GM18907 (cell line): ENCODE measurements around the gene SLC22A15.
A peak's percentile ranks its signal among the peaks of the same experiment; 100 is the strongest.
"Not testable (repeated sequence)": the region's sequence is repeated elsewhere in the genome, so short reads cannot be mapped to it uniquely, and the experiment has no call there.

Source experiments
- ATAC-seq: cut with Tn5 transposase; IDR thresholded peaks from one replicate; pipeline ENCODE4 v1.9.1; 2021; ENCODE audit warnings: mild to moderate bottlenecking, moderate library complexity; ENCODE audit not compliant: unreplicated experiment

The SLC22A15 gene

DNA sequence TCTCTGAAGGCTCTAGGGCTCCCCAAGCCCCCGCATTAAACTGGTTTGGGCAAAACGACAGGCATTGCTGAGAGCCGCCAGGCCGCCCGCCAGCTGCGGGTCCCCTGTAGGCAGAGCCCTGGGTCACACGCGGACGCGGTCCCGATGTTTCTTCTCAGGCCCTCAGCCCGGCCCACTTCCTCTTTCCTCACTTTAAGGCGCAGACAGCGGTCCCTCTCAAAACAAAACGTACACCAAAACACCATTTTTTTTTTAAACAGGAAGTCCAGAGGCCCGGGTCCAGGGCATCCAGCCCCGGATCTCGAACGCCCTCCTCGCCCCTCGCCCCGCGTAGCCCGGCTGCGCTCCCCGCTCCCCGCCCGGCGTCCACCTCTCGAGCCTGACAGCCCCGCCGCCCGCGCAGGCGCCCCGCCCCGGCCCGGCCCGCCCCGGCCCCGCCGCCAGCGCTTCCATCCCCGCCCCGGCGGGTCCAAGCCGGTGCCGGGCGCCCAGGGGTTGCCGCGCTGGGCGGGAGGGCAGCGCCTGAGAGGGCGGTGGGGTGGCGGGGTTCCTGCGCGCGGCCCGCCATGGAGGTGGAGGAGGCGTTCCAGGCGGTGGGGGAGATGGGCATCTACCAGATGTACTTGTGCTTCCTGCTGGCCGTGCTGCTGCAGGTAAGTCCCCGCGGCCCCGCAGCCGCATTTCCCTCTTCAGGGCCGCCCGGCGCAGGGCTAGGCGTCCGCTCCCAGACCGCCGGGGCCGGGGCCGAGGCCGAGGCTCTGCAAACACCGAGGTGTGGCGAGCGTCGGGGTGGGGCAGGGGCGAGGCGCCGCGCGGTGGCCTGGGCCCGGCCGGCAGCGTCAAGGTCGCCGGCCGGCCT is at the start of gene SLC22A15:
Gene SLC22A15 (plus strand): TSS at position 452 of the 859 bp plus-strand sequence. CDS start 115 bp downstream, at position 567.
- peak; percentile 90 for ATAC-seq

DNA sequence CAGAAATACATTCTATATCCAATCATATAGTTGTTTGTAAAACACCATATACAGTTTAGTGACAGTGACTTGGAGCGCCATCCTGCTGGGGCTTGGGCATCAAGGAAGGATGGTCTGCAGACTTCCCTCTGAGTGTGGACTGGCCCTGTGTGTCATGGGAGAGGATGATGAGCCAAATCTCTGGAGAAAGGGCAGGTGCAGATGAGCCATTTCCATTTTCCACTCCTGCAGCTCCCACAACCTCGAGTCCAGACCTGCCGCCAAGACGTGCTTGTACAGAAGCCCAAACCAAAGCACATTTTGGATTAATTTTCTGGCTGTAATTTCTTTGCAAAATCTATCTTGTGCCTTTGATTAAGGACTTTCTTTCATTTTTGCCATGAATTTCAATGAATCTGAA is 48.3 kb upstream of the SLC22A15 start:
- ATAC-seq = no peak

DNA sequence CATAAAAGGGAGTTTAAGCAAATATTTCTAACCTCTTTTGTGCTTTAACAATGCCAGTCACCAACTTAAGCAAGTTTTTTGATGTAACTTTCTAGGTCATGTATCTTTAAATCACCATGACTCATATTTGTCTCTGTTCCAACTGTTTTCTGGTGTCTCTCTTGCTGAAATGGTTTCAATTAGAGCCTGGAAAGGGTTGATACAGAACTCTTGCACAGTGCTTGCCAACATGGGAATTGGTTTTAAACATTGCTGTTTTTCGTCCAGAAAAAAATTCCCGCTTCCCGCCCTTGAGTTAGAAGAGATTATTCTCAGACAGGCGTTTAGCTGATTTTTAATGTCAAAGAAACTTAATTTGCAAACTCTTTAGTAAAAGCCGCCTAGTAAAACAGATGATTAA is 46.4 kb upstream of the SLC22A15 start:
- no peak for ATAC-seq

DNA sequence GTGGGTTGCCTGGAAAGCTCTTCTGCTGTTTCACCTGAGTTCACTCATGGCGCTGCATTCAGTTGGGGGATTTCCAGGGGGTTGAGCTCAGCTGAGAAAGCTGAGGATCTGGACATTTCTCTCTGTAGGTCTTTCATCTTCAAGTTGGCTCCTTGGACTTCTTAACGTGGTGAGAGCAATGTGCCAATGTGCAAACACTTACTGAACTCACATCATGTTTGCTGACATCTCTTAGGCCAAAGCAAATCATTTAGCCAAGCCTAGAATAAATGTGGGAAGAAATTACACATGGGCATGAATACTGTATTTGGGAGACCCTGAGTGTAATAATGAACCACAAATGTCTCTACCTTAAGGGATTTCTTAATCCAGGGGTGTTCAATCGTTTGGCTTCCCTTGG is 42.7 kb upstream of the SLC22A15 start:
- no peak for ATAC-seq

DNA sequence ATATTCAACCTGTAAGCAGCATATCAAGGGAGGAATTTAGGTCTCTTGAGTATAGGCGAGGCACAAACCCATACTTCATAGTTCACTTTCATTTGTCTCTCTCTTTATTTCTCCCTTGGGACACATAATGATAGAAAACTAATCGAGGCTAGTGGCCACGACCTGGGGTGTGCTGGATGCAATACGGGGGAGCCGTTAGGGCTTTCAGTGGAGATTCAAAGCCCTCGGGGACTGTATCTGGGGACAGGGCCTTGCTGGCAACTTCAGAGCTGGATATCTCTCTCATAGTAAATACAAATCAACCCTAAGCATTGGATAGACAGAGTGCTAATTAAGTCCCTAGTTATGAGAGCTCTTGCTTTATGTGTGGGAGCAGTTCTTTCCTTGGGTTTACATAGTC is 36.9 kb upstream of the SLC22A15 start:
- ATAC-seq = no peak

DNA sequence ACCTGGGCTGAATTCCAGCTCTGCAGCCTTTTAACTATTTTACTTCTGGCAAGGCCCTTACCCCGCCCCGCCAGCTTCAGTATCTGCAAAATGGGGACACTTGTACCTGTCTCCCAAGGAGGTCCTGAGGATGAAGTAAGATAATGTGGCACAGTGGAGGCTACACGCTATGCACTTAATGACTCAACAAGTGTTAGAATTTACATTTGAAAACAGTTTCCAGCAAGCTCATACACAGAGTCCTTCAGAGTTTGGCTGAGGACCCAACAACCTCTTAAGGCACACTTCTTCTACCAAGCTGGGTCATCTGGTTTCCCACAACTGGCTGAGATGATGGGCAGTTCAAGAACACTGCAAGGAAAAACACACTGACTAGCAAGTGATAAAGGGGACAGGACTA is 30.2 kb upstream of the SLC22A15 start:
- ATAC-seq = no peak

DNA sequence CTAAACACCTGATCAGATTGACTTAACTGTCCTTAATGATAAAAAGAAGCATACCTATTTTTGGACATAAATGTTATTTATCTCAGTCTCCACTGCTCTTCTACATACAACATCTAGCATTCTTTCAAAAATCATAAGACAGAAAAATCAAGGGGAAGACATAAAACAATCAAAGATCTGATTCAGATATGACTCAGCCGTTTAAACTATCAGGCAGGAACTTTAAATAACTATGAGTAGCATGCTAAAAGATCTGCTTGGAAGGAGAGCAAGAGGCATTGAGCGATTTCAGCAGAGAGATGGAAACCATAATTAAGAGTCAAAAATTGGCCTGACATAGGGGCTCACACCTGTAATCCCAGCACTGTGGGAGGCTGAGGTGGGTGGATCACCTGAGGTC is 27.2 kb upstream of the SLC22A15 start:
- no peak for ATAC-seq

DNA sequence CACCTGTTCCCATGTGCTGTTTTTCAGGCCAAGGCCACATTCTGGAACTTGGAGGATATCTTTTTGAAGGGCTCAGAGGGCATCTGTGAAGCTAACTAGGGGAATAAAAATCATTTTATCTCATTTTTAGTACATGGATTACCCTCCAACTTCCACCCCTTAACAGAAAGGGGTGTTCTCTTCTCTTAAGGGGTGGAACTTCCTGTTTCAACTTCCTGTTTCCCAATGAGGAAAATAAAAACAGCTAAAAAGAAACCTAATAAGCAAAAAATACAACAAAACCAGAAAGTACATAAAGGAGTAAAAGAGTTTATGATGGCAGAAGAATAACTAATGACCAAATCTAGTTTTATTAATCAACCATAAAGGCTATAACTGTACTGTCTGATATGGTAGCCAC is 24.8 kb upstream of the SLC22A15 start:
- no peak for ATAC-seq

DNA sequence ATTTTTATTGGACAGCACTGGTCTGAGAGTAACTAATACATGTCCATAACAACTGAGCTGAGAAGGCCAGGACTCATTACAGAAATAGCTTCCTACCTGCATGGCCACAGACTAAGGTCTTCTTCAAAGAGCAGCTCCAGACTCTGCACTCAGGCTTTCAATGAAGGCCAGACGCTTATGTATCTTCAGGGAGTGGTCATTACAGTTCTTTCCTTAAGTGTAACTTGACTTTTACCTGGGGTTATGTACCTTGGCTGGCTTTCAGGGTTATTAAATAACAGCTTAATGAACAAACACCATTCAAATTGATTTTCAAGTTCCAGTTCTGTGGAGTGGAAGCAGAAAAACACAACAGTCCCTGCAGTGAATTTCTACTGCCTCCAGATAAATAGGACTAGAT is 23.8 kb upstream of the SLC22A15 start:
- ATAC-seq = no peak

DNA sequence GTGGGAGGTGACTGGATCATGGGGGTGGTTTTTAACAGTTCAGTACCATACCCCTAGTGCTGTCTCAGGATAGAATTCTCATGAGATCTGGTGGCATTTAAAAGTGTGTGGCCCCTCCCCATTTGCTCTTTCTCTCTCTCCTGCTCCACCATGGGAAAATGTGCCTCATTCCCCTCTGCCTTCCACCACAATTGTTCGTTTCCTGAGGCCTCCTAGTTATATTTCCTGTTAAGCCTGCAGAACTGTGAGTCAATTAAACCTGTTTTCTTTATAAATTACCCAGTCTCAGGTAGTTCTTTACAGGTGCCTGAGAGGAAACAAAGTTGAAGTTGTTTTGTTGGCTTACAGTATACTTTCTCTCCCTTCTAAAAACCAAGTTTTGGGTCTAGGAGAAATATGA is 23.1 kb upstream of the SLC22A15 start:
- ATAC-seq = no peak

DNA sequence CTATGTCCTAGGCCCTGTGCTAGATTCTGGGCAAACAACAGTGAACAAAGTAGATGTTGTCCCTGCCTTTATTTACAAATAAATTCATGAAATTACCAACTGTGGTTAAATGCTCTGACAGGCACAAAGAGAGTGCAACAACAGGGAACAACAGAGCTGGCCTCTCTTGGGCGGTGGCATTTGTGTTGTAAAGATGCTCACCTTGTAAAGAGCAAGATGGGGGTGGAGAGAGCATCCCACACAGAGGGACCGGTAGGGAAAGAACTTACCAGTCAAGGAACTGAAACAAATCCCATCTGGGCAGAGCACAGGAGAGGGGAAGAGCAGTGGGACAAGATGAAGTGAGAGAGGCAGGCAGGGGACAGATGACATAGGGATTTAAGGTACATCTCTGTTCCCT is 21.6 kb upstream of the SLC22A15 start:
- ATAC-seq = no peak

DNA sequence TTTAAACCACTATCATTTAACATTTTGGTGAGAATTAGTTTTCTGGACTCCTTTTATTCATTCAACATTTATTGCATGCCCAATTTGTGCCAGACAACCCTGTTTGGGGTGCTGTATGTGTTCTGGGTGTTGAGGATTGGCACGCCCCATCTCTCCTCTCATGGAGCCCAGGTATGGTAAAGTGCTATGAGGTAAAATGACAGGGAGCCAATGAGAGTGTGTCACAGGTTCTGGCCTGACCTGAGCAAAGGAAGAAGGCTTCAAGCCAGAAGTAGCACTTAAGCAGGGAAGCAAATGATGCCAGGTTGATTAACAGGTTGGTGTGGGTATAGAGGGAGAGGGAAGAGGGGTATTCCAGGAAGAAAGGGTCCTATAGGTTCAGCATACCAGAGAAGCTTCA is 21.1 kb upstream of the SLC22A15 start:
- ATAC-seq = no peak

DNA sequence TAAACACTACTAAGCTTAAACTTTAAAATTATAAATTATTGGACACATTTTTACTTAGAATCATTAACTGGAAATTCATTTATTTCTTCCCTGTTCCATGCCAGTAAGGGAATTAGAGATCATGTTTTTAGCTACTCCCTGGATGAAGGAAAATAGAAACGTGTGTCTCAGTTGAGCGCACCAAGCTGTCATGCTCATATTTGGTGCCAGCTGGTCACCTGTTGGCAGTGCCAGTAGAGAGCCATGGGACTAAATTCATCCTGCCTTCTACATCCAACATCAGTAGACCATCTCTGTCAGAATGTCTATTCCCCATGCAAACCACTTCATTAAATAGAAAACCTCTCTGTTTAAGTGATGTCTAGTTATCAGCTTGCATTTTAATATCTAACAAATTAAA is 17.4 kb upstream of the SLC22A15 start:
- ATAC-seq = no peak

DNA sequence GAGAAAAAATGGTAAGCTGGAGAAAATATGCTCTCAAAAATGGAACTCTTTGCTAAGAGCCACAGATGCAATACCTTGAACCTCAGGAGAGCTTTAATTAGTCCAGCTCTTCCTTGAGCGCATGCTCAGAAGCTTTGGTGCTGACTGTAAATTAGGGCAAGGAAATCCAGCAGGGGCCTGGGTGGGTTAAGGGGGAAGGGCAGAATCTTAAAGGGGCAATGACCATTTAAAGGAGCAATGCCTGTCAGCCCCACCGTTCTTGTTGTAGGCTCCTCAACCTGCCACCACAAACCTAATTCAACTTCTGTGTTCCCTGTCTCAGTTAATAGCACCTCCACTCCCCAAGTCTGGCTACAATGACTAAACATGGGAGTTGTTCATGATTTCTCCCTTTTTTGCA is 6.8 kb upstream of the SLC22A15 start:
- no peak for ATAC-seq

DNA sequence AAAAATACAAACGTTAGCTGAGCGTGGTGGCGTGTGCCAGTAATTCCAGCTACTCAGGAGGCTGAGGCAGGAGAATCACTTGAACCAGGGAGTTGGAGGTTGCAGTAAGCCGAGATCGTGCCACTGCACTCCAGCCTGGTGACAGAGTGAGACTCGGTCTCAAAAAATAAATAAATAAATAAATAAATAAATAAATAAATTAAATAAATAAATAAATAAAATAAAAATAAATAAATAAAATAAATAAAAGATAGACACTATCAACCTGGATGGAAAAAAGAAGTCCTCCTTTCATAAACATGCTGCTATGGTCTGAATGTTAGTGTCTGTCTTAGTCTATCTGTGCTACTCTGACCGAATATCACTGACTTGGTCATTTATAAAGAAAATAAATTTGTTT is 4.5 kb upstream of the SLC22A15 start:
- not testable (repeated sequence) for ATAC-seq

DNA sequence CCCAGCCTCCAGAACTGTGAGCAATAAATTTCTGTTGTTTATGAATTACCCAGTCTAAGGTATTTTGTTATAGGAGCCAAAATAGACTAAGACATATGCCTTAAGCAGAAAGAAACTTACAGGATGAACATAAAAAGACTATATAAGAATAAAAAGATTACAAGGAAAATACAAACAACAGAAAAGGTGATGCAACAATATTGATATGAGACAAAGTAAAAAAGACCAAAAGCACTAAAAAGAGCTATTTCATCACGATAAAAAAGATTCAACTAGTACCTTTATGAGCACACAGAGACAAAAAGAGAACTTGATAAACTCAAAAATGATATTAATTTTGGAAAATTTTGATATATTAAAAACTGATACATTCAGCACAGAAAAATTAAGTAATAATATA is 3.2 kb upstream of the SLC22A15 start:
- no peak for ATAC-seq

DNA sequence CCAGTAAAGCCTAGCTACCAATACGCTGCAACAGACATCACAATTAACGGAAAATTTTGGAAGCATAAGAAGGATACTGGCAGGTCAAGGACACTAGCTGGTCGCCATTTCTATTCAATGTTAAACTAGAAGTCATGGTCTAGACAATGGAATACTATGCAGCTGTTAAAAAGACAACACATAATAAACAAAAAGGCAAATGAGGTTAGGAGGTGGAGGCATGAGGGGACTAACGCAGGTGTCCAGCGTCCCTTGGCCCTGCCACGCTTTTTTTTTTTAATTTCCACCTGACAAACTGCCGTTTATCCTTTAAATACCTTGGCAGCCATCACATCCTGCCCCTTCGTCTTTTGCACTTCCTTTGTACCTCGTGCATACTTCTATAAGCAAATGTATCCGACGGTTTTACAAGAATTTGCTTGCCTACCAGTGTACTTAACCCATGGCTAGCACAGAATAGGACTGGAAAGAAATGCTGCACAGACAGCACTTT is 698 bp upstream of the SLC22A15 start:
- no peak for ATAC-seq

DNA sequence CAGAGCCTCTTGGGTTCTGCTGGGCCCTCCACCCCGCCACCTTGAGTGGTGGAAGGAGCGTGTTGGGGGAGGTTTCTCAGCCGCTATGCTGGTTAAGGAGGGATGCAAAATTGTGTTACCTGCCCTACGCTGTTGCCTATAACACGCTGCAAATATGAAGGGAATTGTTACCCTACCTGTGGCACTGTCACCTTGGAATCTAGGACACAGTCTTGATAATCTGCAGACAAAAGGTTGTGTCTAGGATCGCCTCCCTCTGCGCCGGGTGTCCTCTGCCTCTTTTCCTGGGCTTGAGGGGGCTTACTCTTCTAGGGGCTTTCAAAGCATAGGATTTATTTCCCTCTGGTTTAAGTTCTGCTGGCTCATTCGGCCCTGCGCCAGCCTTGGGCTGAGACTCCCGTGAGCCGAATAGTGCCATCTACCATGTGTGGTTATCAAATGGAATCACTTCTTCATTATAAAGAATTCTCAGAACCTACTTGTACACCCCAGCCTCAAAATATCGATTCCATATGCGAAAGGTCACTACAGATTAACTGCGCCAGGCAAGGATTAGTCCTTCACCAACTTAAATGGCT is 697 bp downstream of the SLC22A15 start:
- peak; percentile 27 for ATAC-seq

DNA sequence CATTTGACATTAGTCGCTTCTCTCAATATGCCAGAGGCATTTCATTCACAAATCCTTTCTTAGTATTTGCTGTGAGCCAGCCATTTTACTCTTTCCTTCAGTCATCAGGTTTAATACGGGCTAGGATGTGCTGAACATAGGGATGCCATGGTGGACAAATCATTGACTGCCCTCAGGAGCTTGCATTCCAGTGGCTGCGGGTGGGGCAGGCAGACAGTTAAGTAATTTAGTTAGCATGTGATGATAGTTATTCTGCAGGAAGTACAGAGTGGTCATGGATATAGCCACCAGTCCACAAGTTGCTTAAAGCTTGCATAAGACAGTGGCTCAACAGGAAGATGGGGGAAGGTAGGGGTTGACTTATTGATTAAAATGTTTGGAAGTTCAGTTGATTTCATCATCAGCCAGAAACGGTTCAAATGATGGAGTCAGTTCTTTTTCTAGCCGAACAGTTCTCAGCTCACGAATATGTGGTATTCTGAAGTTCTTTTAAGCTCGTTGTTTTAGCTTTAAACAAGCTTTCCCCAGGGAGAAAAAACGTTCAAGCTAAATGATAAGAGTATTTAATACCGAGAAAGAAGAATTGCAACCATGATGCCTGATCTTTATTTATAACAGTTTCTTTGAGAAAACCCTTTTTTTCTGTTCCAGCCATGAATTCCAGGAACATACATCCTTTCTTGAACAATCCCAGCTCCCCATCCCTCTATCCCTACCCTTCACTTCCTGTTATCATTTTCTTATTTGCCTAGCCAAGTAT is 1.4 kb downstream of the SLC22A15 start:
- ATAC-seq = no peak

DNA sequence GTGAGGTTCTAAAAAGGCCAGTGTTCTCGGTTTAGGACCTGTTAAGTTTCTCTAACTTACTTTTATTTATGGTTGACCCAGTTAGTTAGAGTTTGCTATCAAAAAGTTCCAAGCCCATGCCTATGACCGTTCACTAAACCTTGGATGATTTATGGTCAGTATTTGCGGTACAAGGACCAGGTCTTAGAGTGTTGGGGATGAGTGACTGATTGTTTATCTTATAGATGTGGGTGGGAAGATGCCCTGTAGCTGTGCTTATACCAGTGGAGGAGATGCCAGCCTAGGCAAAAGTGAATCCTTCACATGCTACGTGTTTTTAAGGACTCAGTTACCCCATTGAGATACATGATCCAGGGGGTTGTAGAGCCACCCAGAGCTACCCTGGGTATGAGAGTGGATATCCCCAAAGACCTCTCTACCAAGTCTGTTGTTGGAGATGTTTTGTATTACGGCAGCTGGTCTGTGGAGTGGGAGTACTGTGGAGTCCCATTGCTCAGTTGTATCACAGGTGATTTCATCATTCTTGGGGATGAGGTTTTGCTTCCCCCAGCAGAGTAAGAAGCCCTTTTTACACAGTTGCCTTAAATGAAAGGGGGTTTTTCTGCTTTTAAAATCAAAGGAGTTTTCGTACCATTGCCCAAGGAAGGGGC is 2.1 kb downstream of the SLC22A15 start:
- ATAC-seq = no peak

DNA sequence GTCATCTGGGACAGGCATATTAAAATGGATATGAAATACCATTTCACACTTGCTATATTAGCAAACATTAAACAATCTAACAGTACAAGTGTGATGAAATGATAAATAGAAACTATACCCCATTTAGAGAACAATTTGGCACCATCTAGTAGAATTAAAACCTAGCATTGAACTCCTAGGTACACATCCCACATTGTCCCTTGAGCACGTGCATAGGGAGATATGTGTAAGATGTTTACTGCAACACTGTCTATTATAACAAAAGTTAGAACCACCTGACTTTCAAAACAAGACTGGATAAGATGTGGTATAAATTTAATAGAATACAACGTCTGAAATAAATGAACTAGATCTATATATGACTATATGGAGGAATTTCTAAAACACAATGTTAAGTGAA is 3.8 kb downstream of the SLC22A15 start:
- no peak for ATAC-seq
